Cardiac muscle cell (in vitro differentiated cells and primary cell): ENCODE measurements around the gene FERMT3. TPM values are rescaled to one million over a fixed set of nuclear protein-coding genes. Genes with fewer than 3 reads are reported as not detected.

ENCODE experiments used
- DNase-seq, 2 donors: peaks; one replicate each; pipeline versions ENCODE4 v3.0.0 to v3.0.0-alpha.2; 2010 to 2017; ENCODE audit warnings: low read depth in 1 of 2, low spot score in 1 of 2
- H3K27ac ChIP-seq: fragments of 200-600 bp; sonication (generic); 2 replicates; pipeline ENCODE4 v1.5.1; 2016
- H3K27me3 ChIP-seq: fragments of 200-600 bp; sonication (generic); 2 replicates; pipeline ENCODE4 v1.6.0; 2016; ENCODE audit warnings: control low read depth
- H3K36me3 ChIP-seq: fragments of 200-600 bp; sonication (generic); 2 replicates; pipeline ENCODE4 v1.5.1; 2016; ENCODE audit warnings: control low read depth
- H3K4me1 ChIP-seq: fragments of 200-600 bp; sonication (generic); 2 replicates; pipeline ENCODE4 v1.8.1; 2017; ENCODE audit warnings: low read depth, mild to moderate bottlenecking, mixed run types
- H3K4me3 ChIP-seq: fragments of 200-600 bp; sonication (generic); 2 replicates; pipeline ENCODE4 v1.5.1; 2016; ENCODE audit warnings: mild to moderate bottlenecking
- H3K9me3 ChIP-seq: fragments of 200-600 bp; sonication (generic); 2 replicates; pipeline ENCODE4 v1.5.1; 2017; ENCODE audit warnings: low read depth, mild to moderate bottlenecking, control low read depth
- CTCF ChIP-seq: IDR thresholded peaks from 2 replicates; pipeline ENCODE4 v1.5.1; 2012; ENCODE audit warnings: low read depth, mild to moderate bottlenecking, low read length
- polyA plus RNA-seq: library from polyadenylated mRNA; unstranded; fragments of >200 nt; fragmentation: Nextera tagmentation; extraction: Ambion mirVana; gene quantifications from 2 replicates; pipeline ENCODE4 v1.2.1, GENCODE V29; 2016
- total RNA-seq: library from RNA; depleted of rRNA; stranded (reverse); fragments of >200 nt; gene quantifications from 2 replicates; pipeline ENCODE4 v1.2.3, GENCODE V29; 2016

The FERMT3 gene
- total and polyA plus RNA-seq, 2 experiments from 2014 or later: 1.1 to 1.8 TPM

- H3K27me3 ChIP-seq: no peaks in the 10 kb centered on the region
- H3K4me1 ChIP-seq: no peaks in the 10 kb centered on the region
- H3K4me3 ChIP-seq: no peak overlapping the region
- no peak for DNase-seq
- TF ChIP-seq CTCF: no peak
- H3K9me3 ChIP-seq: no peaks in the 10 kb centered on the region
- no peak overlapping the region for H3K27ac ChIP-seq
- no peaks in the 10 kb centered on the region for H3K36me3 ChIP-seq
Observed at GRCh38 chr11:64209563-64209843, 3.0 kb downstream of the FERMT3 start.

GRCh38 chr11:64210301-64211020 lies 3.9 kb downstream of the FERMT3 start:
- no peak for DNase-seq
- no peaks in the 10 kb centered on the region for H3K9me3 ChIP-seq
- no peaks in the 10 kb centered on the region for H3K4me1 ChIP-seq
- no peak overlapping the region for H3K4me3 ChIP-seq
- H3K36me3 ChIP-seq: no peaks in the 10 kb centered on the region
- H3K27ac ChIP-seq: no peak overlapping the region
- no peaks in the 10 kb centered on the region for H3K27me3 ChIP-seq
- no peak for TF ChIP-seq CTCF

DNA sequence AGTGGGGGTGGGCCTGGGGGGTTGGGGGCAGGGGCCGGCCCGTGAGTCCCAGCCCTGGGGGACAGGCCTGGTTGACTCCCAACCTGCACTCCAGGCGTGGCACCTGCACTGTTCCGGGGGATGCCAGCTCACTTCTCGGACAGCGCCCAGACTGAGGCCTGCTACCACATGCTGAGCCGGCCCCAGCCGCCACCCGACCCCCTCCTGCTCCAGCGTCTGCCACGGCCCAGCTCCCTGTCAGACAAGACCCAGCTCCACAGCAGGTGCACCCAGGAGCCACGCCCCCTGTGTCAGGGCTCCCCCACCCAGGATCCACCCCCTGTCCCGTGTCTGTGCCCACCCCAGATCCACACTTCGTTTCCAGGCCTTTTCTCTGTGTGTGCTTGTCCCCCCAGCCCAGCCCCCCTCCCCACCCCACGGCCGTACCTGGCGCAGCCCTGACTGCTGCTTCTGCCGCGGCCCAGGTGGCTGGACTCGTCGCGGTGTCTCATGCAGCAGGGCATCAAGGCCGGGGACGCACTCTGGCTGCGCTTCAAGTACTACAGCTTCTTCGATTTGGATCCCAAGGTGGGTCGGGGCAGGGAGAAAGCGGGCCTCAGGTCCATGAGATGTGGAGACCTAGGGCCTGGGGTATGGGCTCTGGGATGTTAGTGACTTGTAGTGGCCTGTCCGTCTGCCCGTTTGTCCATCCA lies 4.8 kb downstream of the FERMT3 start:
- no peak for TF ChIP-seq CTCF
- no peak for DNase-seq

GRCh38 chr11:64216879-64217278 lies 10.4 kb downstream of the FERMT3 start:
- Histone ChIP-seq H3K27ac (no peak overlapping the region), H3K4me3 (no peak overlapping the region), H3K4me1 (no peaks in the 10 kb centered on the region), H3K36me3 (no peaks in the 10 kb centered on the region), H3K27me3 (no peaks in the 10 kb centered on the region), H3K9me3 (no peaks in the 10 kb centered on the region)
- TF ChIP-seq CTCF: no peak
- DNase-seq: no peak

More for the DNA sequence above, 4.8 kb downstream of the FERMT3 start:
- Histone ChIP-seq H3K4me3 (no peak overlapping the region), H3K4me1 (no peaks in the 10 kb centered on the region), H3K36me3 (no peaks in the 10 kb centered on the region), H3K27ac (no peak overlapping the region), H3K9me3 (no peaks in the 10 kb centered on the region), H3K27me3 (no peaks in the 10 kb centered on the region)

DNA sequence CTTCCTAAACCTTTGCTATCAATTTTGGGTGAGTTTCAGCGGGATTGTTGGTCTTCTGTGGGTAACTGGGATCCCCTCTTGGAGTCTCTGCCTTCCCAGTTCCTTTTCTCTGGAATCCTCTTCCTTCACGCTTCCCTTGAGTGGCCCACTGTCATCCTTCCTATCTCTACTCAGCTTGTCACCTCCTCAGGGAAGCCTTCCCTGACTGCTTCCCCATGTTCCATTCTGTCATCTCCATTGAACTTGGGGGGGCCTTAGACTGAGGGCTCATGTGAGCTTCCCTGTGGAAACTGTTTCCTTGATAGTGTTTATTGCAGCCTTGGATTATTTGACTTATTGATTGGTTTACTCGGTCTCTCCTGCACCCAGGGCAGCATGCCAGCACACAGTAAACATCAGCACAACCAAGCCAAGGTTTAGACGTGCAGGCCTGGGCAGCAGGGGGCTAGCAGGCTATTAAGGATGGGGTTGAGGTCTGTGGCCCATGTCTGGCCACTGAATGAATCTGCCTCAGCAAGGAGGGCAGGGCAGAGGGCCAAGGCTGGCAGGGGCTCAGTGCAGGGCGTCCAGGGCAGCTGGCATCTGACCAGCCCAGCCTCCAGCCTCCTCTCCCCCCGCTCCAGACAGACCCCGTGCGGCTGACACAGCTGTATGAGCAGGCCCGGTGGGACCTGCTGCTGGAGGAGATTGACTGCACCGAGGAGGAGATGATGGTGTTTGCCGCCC lies 12.3 kb downstream of the FERMT3 start:
- TF ChIP-seq CTCF: no peak
- Histone ChIP-seq H3K4me3 (no peak overlapping the region), H3K4me1 (no peaks in the 10 kb centered on the region), H3K9me3 (no peaks in the 10 kb centered on the region), H3K36me3 (no peaks in the 10 kb centered on the region), H3K27ac (no peak overlapping the region), H3K27me3 (no peaks in the 10 kb centered on the region)
- no peak for DNase-seq
